K562 (cell line): ENCODE measurements around the gene GRIN1. TPM values are rescaled to one million over a fixed set of nuclear protein-coding genes. Genes with fewer than 3 reads are reported as not detected.

Source experiments
- ATF1 ChIP-seq, 2 experiments: fragments of 450-650 bp in 1 of 2; IDR thresholded peaks; 2 replicates each; pipeline ENCODE4 v1.6.1; 2016; ENCODE audit warnings: missing compliant biosample characterization in 1 of 2, missing genetic modification characterization in 1 of 2
- CCNT2 ChIP-seq: IDR thresholded peaks from 2 replicates; pipeline ENCODE4 v1.6.1; 2011; ENCODE audit warnings: borderline replicate concordance, low read depth, mild to moderate bottlenecking, moderate library complexity, mixed read lengths, low read length; ENCODE audit not compliant: insufficient read length; ENCODE audit errors: extremely low read depth
- FOXP1 ChIP-seq: sonication (generic); formaldehyde crosslinking; IDR thresholded peaks from 2 replicates; pipeline ENCODE4 v1.8.0; 2022; ENCODE audit warnings: mild to moderate bottlenecking, missing genetic modification reagents
- GATAD2B ChIP-seq: fragments of 450-650 bp; IDR thresholded peaks from 2 replicates; pipeline ENCODE4 v1.6.1; 2017; ENCODE audit warnings: mild to moderate bottlenecking, borderline replicate concordance
- KDM2B ChIP-seq: fragments of 250-450 bp; sonication (Bioruptor Pico); IDR thresholded peaks from 2 replicates; pipeline ENCODE4 v1.8.0; 2021; ENCODE audit warnings: mild to moderate bottlenecking, moderate library complexity
- MYBL2 ChIP-seq, 2 experiments: fragments of 450-650 bp in 1 of 2; sonication (generic) in 1 of 2; formaldehyde crosslinking in 1 of 2; IDR thresholded peaks; 2 replicates each; pipeline versions ENCODE4 v1.6.1 to v1.8.1; 2017 to 2022; ENCODE audit warnings: borderline replicate concordance in 1 of 2, inconsistent platforms in 1 of 2, low read depth in 1 of 2, mild to moderate bottlenecking in 1 of 2, missing genetic modification reagents in 1 of 2, moderate library complexity in 1 of 2
- POLR2G ChIP-seq: fragments of 200-400 bp; formaldehyde crosslinking; IDR thresholded peaks from 2 replicates; pipeline ENCODE4 v1.6.1; 2017; ENCODE audit warnings: low read depth, mild to moderate bottlenecking, antibody characterized with exemption, low read length, moderate library complexity
- PTTG1 ChIP-seq: fragments of 450-650 bp; IDR thresholded peaks from 2 replicates; pipeline ENCODE4 v1.6.1; 2016; ENCODE audit warnings: low read depth, mild to moderate bottlenecking, missing genetic modification characterization, missing compliant biosample characterization
- SMARCE1 ChIP-seq: fragments of 450-650 bp; IDR thresholded peaks from 2 replicates; pipeline ENCODE4 v1.7.1; 2016; ENCODE audit warnings: mild to moderate bottlenecking
- SOX6 ChIP-seq: fragments of 450-650 bp; IDR thresholded peaks from 2 replicates; pipeline ENCODE4 v1.6.1; 2014; ENCODE audit warnings: mild to moderate bottlenecking
- SREBF2 ChIP-seq: sonication (generic); formaldehyde crosslinking; IDR thresholded peaks from 2 replicates; pipeline ENCODE4 v1.4.0; 2020; ENCODE audit warnings: mild to moderate bottlenecking, missing genetic modification reagents
- ZNF408 ChIP-seq: fragments of 250-450 bp; sonication (Bioruptor Pico); IDR thresholded peaks from 2 replicates; pipeline ENCODE4 v1.4.0; 2020; ENCODE audit warnings: low read depth, mild to moderate bottlenecking, moderate library complexity
- polyA plus RNA-seq, 8 experiments: library from polyadenylated mRNA; depleted of rRNA in 4 of 8; stranded (reverse) in 5 of 8; unstranded in 3 of 8; fragments of >200 nt; fragmentation: Nextera tagmentation in 2 of 8; fragmentation: Illumina TruSeq in 1 of 8; extraction: Ambion mirVana in 2 of 8; extraction: Trizol in 1 of 8; gene quantifications; 2 replicates each; pipeline versions ENCODE4 v1.2.1 to v1.2.3, GENCODE V29; 2011 to 2014; ENCODE audit warnings: inconsistent platforms in 1 of 8, missing spikeins in 1 of 8
- total RNA-seq, 7 experiments: library from RNA; depleted of rRNA in 6 of 7; stranded (reverse); fragments of >200 nt in 6 of 7; fragmentation: Illumina TruSeq in 2 of 7; extraction: Trizol in 2 of 7; gene quantifications; 2 replicates each; pipeline versions ENCODE4 v1.2.1 to v1.2.3, GENCODE V29; 2011 to 2021; ENCODE audit warnings: low replicate concordance in 1 of 7
- TF ChIP-seq, protein P1 (sequence below): fragments of 200-800 bp; sonication (Bioruptor generic); IDR thresholded peaks from 2 replicates; pipeline ENCODE4 v1.6.1; 2017; ENCODE audit warnings: missing genetic modification characterization, missing compliant biosample characterization
- TF ChIP-seq, protein P2 (sequence below): sonication (generic); formaldehyde crosslinking; IDR thresholded peaks from 2 replicates; pipeline ENCODE4 v1.8.1; 2023; ENCODE audit warnings: mild to moderate bottlenecking, missing genetic modification reagents
- TF ChIP-seq, protein P3 (sequence below), 2 experiments: fragments of 150-350 bp in 1 of 2; IDR thresholded peaks; 2 replicates each; pipeline ENCODE4 v1.6.1; 2012 to 2016; ENCODE audit warnings: low read depth in 2 of 2, low read length in 2 of 2, mild to moderate bottlenecking in 1 of 2, moderate library complexity in 1 of 2
- TF ChIP-seq, protein P4 (sequence below), 2 experiments: fragments of 200-800 bp in 1 of 2; sonication (Bioruptor generic) in 1 of 2; sonication (generic) in 1 of 2; formaldehyde crosslinking in 1 of 2; IDR thresholded peaks in 1 of 2; conservative IDR thresholded peaks in 1 of 2; 2 replicates each; pipeline versions ENCODE4 v1.5.0 to v1.6.1; 2016 to 2020; ENCODE audit warnings: missing compliant biosample characterization in 1 of 2, missing genetic modification characterization in 1 of 2, missing genetic modification reagents in 1 of 2

Gene GRIN1
- total and polyA plus RNA-seq, 9 of the 15 experiments (the other 6 are each of a cell fraction or from before 2014, with no cell fraction given): 0.03 to 0.35 (median 0.16) TPM; not detected in 6

DNA sequence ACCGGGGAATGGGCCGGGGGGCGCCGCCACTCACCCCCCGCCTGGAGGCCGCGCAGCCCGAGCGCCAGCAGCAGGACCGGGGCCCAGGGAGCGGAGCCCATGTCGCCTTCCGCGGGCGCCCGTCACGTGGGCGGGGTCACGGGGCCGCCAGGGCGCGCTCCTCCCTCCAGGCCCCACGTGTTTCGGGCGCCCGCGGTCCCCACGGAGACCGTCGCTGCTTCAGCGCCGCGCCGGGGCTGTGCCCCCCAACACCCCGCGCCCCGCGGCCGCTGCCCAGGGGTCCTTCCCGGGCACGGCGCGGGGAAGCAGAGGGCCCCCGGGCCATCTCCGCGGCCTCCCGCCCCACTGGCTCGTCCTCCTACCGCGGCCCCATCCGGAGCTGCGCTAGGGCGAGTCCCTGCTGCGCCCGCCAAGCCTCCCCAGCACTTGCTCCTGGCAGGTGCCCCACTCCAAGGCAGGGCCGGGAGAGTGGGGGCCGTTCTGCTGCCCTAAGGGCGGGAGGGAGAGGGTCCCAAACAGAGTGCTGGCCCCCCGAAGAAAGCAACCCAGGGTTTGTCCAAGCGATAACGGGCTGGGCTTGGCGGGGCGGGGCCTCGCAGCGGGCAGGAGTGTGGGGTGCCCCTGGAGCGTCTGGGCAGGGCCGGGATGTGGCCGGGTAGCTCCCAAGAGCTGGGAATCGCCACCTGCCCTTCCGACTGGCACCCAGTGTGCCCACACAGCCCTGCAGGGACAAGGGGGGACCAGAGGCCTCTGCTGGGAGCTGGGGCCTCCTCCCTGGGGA lies 24.2 kb upstream of the GRIN1 start, which contains the start of gene DPP7 (continued):
- TF ChIP-seq, protein P1, sequence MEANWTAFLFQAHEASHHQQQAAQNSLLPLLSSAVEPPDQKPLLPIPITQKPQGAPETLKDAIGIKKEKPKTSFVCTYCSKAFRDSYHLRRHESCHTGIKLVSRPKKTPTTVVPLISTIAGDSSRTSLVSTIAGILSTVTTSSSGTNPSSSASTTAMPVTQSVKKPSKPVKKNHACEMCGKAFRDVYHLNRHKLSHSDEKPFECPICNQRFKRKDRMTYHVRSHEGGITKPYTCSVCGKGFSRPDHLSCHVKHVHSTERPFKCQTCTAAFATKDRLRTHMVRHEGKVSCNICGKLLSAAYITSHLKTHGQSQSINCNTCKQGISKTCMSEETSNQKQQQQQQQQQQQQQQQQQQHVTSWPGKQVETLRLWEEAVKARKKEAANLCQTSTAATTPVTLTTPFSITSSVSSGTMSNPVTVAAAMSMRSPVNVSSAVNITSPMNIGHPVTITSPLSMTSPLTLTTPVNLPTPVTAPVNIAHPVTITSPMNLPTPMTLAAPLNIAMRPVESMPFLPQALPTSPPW (CRISPR knock-in tag): peak; percentile 62
- peak; percentile 92 for TF ChIP-seq GATAD2B
- TF ChIP-seq SMARCE1: no peak
- TF ChIP-seq, protein P2, sequence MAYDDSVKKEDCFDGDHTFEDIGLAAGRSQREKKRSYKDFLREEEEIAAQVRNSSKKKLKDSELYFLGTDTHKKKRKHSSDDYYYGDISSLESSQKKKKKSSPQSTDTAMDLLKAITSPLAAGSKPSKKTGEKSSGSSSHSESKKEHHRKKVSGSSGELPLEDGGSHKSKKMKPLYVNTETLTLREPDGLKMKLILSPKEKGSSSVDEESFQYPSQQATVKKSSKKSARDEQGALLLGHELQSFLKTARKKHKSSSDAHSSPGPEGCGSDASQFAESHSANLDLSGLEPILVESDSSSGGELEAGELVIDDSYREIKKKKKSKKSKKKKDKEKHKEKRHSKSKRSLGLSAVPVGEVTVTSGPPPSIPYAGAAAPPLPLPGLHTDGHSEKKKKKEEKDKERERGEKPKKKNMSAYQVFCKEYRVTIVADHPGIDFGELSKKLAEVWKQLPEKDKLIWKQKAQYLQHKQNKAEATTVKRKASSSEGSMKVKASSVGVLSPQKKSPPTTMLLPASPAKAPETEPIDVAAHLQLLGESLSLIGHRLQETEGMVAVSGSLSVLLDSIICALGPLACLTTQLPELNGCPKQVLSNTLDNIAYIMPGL (CRISPR knock-in tag): no peak
- no peak for TF ChIP-seq ZNF408 (CRISPR knock-in tag)
- no peak for TF ChIP-seq ATF1 (CRISPR knock-in tag; IDR thresholded peaks at IDR 0.05)
- peak; percentile 53 for TF ChIP-seq ATF1 (tag; IDR thresholded peaks at IDR 0.05)
- TF ChIP-seq SOX6: no peak
- TF ChIP-seq, protein P3, sequence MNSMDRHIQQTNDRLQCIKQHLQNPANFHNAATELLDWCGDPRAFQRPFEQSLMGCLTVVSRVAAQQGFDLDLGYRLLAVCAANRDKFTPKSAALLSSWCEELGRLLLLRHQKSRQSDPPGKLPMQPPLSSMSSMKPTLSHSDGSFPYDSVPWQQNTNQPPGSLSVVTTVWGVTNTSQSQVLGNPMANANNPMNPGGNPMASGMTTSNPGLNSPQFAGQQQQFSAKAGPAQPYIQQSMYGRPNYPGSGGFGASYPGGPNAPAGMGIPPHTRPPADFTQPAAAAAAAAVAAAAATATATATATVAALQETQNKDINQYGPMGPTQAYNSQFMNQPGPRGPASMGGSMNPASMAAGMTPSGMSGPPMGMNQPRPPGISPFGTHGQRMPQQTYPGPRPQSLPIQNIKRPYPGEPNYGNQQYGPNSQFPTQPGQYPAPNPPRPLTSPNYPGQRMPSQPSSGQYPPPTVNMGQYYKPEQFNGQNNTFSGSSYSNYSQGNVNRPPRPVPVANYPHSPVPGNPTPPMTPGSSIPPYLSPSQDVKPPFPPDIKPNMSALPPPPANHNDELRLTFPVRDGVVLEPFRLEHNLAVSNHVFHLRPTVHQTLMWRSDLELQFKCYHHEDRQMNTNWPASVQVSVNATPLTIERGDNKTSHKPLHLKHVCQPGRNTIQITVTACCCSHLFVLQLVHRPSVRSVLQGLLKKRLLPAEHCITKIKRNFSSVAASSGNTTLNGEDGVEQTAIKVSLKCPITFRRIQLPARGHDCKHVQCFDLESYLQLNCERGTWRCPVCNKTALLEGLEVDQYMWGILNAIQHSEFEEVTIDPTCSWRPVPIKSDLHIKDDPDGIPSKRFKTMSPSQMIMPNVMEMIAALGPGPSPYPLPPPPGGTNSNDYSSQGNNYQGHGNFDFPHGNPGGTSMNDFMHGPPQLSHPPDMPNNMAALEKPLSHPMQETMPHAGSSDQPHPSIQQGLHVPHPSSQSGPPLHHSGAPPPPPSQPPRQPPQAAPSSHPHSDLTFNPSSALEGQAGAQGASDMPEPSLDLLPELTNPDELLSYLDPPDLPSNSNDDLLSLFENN (IDR thresholded peaks at IDR 0.05; ENCODE audit: low read depth in 2 of 2, low read length in 2 of 2): no peak
- TF ChIP-seq FOXP1: peak; percentile 68; the same call in 1 of the 2 replicates
- TF ChIP-seq, protein P4, sequence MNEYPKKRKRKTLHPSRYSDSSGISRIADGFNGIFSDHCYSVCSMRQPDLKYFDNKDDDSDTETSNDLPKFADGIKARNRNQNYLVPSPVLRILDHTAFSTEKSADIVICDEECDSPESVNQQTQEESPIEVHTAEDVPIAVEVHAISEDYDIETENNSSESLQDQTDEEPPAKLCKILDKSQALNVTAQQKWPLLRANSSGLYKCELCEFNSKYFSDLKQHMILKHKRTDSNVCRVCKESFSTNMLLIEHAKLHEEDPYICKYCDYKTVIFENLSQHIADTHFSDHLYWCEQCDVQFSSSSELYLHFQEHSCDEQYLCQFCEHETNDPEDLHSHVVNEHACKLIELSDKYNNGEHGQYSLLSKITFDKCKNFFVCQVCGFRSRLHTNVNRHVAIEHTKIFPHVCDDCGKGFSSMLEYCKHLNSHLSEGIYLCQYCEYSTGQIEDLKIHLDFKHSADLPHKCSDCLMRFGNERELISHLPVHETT (CRISPR knock-in tag; conservative IDR thresholded peaks at IDR 0.05 in 1 of 2, IDR thresholded peaks at IDR 0.05 in 1 of 2): 0 out of 4 replicates have a peak, but pooled peaks of 1 of the 2 experiments have one; percentile 39
- TF ChIP-seq CCNT2: peak; percentile 85
- TF ChIP-seq SREBF2 (CRISPR knock-in tag): no peak
- peak; percentile 80 for TF ChIP-seq POLR2G
- peak; percentile 19; the same call in 1 of the 2 replicates for TF ChIP-seq KDM2B (CRISPR knock-in tag)
- TF ChIP-seq PTTG1 (tag): no peak
- no peak for TF ChIP-seq MYBL2 (IDR thresholded peaks at IDR 0.05; ENCODE audit: low read depth)
- TF ChIP-seq MYBL2 (CRISPR knock-in tag; IDR thresholded peaks at IDR 0.05; ENCODE audit: borderline replicate concordance): no peak
